Panc1 (cell line): Measurements from ENCODE around the gene ANKRD18B.
"Not testable (repeated sequence)": the region's sequence is repeated elsewhere in the genome, so short reads cannot be mapped to it uniquely, and the experiment has no call there.

Experiments used
- CTCF ChIP-seq: fragments of 450-650 bp; IDR thresholded peaks from 2 replicates; pipeline ENCODE4 v1.5.1; 2017; ENCODE audit warnings: mild to moderate bottlenecking
- POLR2AphosphoS5 ChIP-seq: IDR thresholded peaks from 2 replicates; pipeline ENCODE4 v1.6.1; 2012; ENCODE audit warnings: mild to moderate bottlenecking, low read depth, low read length, moderate library complexity
- REST ChIP-seq, 2 experiments: IDR thresholded peaks; 2 replicates each; pipeline ENCODE4 v1.6.1; 2011 to 2012; ENCODE audit warnings: low read depth in 2 of 2, control low read depth in 1 of 2, low read length in 1 of 2, mild to moderate bottlenecking in 1 of 2, moderate library complexity in 1 of 2; ENCODE audit not compliant: insufficient read depth in 1 of 2
- TCF7L2 ChIP-seq: IDR thresholded peaks from 2 replicates; pipeline ENCODE4 v1.6.1; 2011; ENCODE audit warnings: mild to moderate bottlenecking, low read depth, low read length, inconsistent platforms

DNA sequence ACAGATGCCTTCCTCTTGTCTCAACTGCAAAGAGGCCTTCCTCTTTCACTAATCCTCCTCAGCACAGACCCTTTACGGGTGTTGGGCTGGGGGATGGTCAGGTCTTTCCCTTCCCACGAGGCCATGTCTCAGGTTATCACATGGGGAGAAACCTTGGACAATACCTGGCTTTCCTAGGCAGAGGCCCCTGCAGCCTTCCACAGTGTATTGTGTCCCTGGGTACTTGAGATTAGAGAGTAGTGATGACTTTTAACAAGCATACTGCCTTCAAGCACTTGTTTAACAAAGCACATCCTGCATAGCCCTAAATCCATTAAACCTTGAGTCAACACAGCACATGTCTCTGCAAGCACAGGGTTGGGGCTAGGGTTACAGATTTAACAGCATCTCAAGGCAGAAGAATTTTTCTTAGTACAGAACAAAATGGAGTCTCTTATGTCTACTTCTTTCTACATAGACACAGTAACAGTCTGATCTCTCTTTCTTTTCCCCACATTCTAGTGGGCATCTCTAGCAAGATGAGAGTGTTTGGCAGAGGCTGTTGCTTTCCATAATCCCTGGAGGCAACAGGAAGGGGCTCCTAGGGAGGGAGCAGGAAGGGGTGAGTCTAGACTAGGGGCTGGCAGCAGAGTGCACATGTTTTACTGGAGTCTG, 8.6 kb upstream of the ANKRD18B start:
- not testable (repeated sequence) for TF ChIP-seq CTCF; POLR2AphosphoS5; REST (IDR thresholded peaks at IDR 0.05; ENCODE audit: insufficient read depth in 1 of 2, low read depth in 2 of 2, low read length in 1 of 2); TCF7L2
